Measurements from ENCODE around the gene ABCG2.

ABCG2 gene

DNA sequence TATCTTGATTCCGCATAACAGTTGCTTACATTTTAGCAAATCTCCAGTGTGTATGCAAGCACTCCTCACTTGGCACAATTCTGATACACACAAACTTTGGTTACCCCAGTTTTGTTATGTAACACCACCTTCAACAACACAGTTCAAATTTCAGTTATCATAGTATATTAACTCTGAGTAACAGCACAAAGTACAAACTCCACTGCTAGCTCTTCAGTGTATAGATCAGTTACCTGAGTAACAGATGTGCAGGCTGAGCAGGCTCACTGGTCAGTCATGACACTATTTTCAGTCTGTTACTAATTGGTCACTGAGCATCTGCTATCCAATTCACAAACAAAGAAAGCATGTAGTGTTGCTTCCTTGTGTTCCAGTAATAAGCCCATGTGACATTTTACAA, 95.6 kb downstream of the ABCG2 start:
- no peak for DNase-seq

DNA sequence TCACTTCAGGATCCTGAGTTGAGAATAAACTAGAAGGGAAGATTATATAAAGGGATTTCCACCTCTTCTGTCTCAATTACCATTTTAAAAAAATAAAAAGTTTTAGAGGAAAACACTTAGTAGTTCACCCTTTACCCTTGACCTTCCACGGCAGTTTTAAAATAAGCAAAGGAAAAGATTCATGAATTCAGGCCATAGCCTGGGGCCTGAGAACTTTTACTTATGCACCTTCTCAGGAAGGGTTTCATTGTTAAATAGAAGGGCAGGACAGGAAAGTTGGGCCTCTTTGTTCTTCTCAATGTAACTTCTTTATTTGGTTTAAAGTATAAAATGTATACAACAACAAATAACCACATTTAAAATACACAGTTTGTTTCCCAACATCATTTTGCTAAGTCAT, 96.1 kb downstream of the ABCG2 start:
- no peak for DNase-seq

DNA sequence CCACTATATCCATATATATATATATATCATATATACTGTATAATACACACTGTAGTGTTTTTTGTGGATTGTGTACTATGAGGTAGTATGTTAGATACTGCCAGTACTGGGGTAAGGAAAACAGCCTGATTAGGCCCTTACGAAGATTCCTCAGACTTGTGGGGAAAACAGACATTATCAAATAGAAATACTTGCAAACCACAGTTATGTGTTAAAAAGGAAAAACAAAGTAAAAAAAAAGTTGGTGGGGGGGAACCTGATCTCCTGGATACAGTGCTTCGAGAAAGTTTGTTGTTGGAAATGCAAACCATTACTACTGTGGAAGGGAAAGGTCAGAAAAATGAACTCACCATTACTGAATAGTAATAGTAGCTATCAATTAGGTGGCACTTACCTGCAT, 98.0 kb downstream of the ABCG2 start:
- no peak for DNase-seq

DNA sequence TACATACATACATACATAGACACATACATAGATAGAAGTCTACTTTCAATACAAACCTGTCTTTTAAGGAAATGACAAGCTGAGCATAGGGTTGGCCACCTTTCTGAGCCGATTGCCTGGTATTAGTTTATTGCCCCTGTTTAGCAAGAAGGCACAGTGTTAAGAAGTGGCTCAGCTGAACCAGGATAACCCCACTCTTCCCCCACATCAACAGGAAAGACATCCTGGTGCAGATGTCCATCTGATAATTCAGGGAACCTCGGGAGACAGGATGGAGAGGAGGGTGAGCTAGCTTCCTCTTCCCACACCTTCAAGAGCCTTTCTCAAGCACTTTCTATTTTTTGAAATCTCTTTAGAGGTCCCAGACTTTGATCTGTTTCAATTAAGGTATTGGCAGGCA, 98.7 kb downstream of the ABCG2 start:
- no peak for DNase-seq

DNA sequence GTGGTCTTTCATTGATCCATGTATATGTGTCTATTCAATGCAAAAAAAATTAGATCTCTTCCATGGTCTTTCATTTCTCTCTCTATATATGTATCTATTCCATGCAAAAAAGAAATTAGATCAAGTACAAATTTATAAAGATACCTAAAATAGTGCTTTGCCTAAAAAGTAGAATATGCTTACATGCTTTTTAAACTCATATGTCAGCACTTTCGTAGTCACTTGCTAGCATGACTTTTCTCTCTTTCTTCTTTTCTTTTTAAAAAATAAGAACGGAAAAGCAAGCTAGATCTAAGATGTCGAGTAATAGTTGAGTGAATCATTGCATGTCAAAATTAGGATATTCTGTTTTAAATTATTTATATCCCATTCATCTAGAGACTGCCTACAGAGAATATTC, 100.1 kb downstream of the ABCG2 start:
- no peak for DNase-seq

DNA sequence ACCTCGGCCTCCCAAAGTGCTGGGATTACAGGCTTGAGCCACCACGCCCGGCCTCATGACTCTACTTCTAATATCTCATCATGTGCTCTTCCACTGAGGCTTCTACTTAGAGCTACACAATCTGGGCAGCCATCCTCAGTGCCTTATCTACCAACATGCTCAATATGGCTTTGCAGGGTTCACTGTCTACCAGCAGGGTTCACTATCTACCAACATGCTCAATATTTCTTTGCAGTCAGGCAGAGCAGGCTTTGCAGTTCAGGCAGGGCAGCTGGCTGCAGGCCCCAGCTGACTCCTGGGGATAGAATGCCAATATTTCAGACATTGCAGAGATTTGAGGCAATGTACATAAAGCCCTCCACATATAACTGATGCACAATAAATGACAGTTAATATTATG, 103.5 kb downstream of the ABCG2 start:
- peak; percentile 35 to 54 for DNase-seq

DNA sequence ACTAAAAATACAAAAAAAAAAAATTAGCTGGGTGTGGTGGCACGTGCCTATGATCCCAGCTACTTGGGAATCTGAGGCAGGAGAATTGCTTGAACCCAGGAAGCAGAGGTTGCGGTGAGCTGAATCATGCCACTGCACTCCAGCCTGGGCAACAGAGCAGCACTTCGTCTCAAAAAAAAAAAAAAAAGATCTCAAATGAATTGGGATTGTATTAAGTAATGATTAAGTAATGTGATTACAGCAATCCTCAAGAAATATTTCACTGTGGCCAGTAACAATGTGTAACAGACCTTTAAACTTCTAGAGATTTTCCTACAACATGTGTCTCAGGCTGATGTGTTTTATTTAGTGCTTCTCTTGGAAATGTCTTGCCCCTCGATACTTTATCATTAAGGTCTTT, 104.2 kb downstream of the ABCG2 start:
- DNase-seq: no peak

DNA sequence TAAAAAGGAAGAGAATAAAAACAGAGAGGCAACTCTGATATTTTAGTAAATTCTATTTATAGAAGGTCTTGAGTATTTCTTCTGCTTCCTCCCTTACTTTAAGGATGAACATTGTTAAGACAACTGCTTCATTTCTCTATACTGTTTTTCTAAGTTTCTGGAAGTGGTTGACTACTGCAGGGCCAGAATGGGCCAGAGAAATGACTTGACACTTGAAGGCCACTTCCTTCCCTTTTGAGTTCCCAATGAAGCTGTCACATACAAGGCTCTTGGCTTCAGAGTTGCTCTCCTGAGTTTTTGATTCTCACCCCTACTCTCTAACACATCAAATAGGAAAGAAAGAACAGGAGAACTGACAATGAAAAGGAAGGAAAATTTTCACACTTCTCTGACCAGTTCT, 113.4 kb downstream of the ABCG2 start:
- DNase-seq: peak; percentile 41 to 53

DNA sequence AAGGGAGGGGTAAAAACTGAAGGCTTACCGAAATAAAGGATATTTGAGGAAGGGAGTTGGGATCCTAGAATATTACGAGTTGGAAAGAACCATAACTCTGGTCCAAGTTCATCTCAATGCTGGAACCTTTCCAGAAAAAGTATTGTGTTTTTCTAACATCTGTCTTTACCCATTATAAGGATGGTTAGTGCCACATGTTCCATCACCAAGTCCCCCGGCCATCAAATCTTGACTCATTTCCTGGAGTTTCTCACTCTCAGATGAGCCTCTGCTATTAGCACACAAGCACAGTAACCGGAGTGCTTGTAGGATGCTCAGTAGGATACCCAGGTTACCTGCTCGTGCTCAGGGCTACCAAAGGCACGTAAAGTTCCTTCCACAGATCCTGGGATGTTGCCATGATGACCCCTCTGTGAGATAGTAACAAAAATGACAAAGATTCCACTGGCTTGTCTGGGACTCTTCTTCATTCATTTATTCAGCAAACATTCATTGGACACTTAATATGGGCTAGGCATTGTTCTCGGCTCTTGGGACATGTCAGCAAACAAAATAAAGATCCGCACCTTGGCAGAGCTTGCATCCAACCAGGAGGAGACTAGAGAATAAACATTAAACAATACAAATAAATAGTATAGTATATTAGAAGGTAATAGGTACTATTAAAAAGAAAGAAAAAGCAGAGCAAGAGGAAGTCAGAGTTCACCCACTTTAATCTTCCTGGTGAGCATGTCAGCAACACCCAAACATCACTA, 114.7 kb downstream of the ABCG2 start:
- no peak for DNase-seq

DNA sequence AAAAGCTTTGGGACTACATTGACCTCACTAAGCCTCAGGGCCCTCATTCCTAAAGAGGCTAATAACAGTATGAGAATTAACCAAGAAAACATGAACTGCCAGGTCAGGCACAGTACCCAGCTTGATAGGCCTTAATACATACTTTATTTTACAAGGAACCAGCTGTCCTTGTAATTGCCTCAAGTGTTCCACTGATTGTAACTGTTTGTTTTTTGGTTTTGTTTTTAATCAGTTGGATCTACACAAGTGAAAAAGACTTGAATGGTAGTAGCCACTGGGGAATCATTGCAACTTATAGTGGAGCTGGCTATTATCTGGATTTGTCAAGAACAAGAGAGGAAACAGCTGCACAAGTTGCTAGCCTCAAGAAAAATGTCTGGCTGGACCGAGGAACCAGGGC, 115.4 kb downstream of the ABCG2 start:
- no peak for DNase-seq

DNA sequence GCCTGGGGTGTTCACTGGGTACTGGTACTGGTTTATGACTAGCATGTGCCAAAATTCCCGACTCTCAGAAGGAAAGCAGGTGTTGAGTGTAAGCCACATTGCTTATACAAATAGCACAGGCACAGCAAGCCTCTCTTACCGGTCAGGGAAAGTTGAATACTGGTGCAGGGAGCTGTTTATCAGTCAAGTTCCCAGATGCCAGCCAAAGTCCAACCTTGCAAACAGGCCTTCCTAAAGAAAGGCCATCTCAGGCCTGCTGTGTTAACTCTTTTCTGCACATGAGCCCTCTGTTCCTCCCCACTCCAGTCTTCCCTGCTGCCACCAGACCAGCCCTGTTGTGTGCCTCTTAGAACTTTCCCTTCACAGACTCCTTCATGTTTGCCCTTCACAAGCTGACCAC, 116.8 kb downstream of the ABCG2 start:
- no peak for DNase-seq

DNA sequence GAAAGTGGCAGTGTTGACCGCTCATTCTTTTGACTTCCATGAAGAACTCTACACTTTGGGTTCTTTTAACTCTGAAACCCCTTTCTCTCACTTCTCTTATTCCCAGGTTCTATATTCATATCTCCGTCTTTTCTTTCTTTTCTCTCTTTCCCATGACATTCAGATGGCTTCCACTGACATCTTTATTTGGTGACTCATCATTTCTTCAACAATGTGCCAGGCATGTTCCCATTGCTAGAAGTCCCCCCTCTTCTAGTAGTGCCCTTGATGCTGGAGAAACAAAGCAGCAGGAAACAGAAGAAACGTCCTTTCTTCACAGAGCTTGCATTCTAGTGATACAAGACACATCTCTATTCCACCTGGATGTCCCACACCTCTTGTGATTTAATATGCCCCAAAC, 117.7 kb downstream of the ABCG2 start:
- DNase-seq: no peak
